HFFc6 (cell line): ENCODE results near the gene ANKRD40CL. TPM values are rescaled to one million over a fixed set of nuclear protein-coding genes. Genes with fewer than 3 reads are reported as not detected.

ENCODE experiments used
- DNase-seq: peaks from one replicate; pipeline ENCODE4 v3.0.0-alpha.2; 2018
- H3K27ac Mint-ChIP-seq: 2 replicates; pipeline ENCODE4 v1.8.0; 2020; ENCODE audit warnings: mild to moderate bottlenecking, mixed read lengths
- H3K27me3 Mint-ChIP-seq: 2 replicates; pipeline ENCODE4 v1.8.0; 2021; ENCODE audit warnings: mild to moderate bottlenecking, moderate library complexity, mixed read lengths; ENCODE audit not compliant: insufficient read depth
- H3K36me3 Mint-ChIP-seq: 2 replicates; pipeline ENCODE4 v1.8.0; 2021; ENCODE audit warnings: low read depth, mixed read lengths
- H3K4me1 Mint-ChIP-seq: 2 replicates; pipeline ENCODE4 v1.8.0; 2020; ENCODE audit warnings: low read depth, mixed read lengths
- H3K4me3 Mint-ChIP-seq: 2 replicates; pipeline ENCODE4 v1.8.0; 2020; ENCODE audit warnings: mild to moderate bottlenecking, moderate library complexity, mixed read lengths
- H3K9me3 Mint-ChIP-seq: 2 replicates; pipeline ENCODE4 v1.8.0; 2020; ENCODE audit warnings: mild to moderate bottlenecking, mixed read lengths
- CTCF ChIP-seq: fragments of 200-600 bp; sonication (generic); IDR thresholded peaks from 2 replicates; pipeline ENCODE4 v1.5.0; 2021; ENCODE audit warnings: antibody characterized with exemption, mild to moderate bottlenecking
- total RNA-seq, 6 experiments: library from RNA; stranded (reverse); fragmentation: NEBNext Ultra II Directional; extraction: Animal tissue kit (Norgen Biotek cat#: 25700); gene quantifications; 2 replicates in 1 of 6; 3 replicates in 5 of 6; pipeline ENCODE4 v1.2.3, GENCODE V29; 2021

Gene ANKRD40CL
- total RNA-seq, 6 experiments from 2014 or later, result not detected

DNA sequence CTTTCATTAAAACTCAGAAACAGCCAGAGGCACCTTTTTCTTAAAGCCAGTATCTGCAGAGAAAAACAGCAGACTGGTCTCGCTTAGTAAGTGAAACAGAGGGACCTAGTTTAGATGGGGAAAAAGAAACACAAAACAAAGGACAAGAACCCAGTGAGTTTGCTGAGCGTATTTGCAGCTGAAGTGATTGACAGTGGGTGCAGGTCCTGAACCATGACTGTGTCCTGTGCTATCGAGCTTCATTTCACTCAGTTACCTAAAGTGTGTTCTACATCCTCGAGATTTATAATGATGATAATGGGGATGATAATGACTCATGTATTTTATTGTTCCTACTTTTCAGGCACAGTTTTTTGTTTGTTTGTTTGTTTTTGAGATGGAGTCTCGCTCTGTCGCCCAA lies 36.4 kb upstream of the ANKRD40CL start:
- Mint-ChIP-seq H3K36me3 (no peaks in the 10 kb centered on the region), H3K4me1 (peaks cover 8% of the 10 kb centered on the region; the same call in 1 of the 2 replicates), H3K4me3 (no peak overlapping the region), H3K27me3 (peaks cover 15% of the 10 kb centered on the region), H3K9me3 (no peaks in the 10 kb centered on the region), H3K27ac (no peak overlapping the region)
- no peak for TF ChIP-seq CTCF
- no peak for DNase-seq

GRCh38 chr17:50802609-50803571 lies 35.6 kb upstream of the ANKRD40CL start:
- H3K9me3 Mint-ChIP-seq, result no peaks in the 10 kb centered on the region
- no peak overlapping the region for H3K27ac Mint-ChIP-seq
- H3K4me3 Mint-ChIP-seq, result no peak overlapping the region
- H3K36me3 Mint-ChIP-seq, result no peaks in the 10 kb centered on the region
- no peak for DNase-seq
- H3K4me1 Mint-ChIP-seq, result peaks cover 8% of the 10 kb centered on the region; the same call in 1 of the 2 replicates
- no peak for TF ChIP-seq CTCF
- H3K27me3 Mint-ChIP-seq, result peaks cover 18% of the 10 kb centered on the region

DNA sequence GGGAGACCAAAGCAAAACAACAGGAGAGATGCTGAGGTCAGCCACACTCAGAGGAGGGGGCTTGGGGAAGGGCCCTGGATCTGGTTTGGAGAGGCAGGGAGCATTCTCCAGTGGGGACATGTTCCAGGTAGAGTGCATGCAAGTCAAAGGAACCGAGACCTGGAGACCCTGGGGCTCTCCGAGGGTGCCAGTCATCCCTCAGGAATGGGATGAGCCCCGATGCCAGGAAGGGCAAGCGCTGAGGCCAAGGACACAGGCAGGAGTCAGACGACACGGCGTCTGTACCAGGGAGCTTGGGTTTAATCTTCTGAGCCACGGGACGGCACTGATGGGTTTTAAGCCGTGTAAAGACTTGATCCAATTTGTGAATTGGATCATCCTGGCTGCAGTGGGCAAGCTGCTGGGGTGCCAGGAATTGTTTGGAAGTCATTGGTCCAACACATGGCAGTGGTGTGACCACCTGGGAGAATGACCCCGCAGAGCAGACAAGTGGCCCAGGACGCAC lies 32.9 kb upstream of the ANKRD40CL start:
- DNase-seq, result no peak
- H3K36me3 Mint-ChIP-seq, result no peaks in the 10 kb centered on the region
- peaks cover 16% of the 10 kb centered on the region for H3K27me3 Mint-ChIP-seq
- H3K9me3 Mint-ChIP-seq, result no peaks in the 10 kb centered on the region
- no peaks in the 10 kb centered on the region for H3K4me1 Mint-ChIP-seq
- H3K27ac Mint-ChIP-seq, result no peak overlapping the region
- no peak for TF ChIP-seq CTCF
- no peak overlapping the region for H3K4me3 Mint-ChIP-seq

GRCh38 chr17:50799582-50799981 lies 32.3 kb upstream of the ANKRD40CL start:
- H3K9me3 Mint-ChIP-seq, result no peaks in the 10 kb centered on the region
- H3K36me3 Mint-ChIP-seq, result no peaks in the 10 kb centered on the region
- no peak for DNase-seq
- no peak overlapping the region for H3K4me3 Mint-ChIP-seq
- peaks cover 16% of the 10 kb centered on the region for H3K27me3 Mint-ChIP-seq
- no peak for TF ChIP-seq CTCF
- H3K27ac Mint-ChIP-seq, result no peak overlapping the region
- no peaks in the 10 kb centered on the region for H3K4me1 Mint-ChIP-seq

DNA sequence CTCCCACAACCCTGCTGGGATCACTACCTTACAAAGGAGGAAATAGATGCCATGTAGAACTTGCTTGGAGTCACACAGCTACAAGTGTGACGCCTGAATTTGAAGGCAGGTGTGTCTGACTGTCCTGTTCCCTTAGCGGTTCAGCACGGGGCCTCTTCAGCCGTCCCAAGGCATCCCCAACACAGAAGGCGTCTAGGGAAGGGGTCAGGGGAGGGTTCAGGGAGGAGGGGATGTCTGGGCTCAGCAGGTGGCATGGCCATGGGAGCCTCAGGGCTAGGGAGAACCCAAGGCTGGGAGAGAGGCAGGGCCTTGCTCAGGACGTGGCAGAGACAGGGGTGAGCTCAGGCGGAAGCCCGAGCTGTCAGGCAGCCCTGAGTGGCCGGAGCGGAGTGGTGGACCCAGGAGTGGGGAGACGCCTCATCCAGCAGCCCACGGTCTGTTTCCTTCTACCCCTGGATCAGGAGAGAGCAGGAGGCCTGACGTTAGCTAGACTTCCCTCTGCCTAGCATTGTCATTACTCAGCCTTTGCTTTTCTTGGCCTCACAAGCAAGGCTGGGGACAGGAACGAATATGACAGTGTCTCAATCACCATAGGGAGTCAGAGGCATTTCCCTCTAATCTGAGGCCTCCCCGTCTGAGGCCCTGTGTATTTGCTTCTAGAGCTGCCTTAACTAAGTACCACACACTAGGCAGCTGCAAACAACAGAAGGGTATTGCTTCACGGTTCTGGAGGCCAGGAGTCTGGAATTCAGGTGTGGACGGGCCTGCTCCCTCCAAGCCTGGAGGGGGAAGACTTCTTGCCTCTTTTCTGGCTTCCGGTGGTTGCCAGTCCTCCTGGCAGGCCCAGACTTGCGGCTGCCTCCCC lies 31.3 kb upstream of the ANKRD40CL start:
- DNase-seq, result no peak
- Mint-ChIP-seq H3K27ac (no peak overlapping the region), H3K4me3 (no peak overlapping the region), H3K9me3 (no peaks in the 10 kb centered on the region), H3K36me3 (no peaks in the 10 kb centered on the region), H3K27me3 (peaks cover 16% of the 10 kb centered on the region), H3K4me1 (no peaks in the 10 kb centered on the region)
- no peak for TF ChIP-seq CTCF
